D721Med (cell line): ENCODE results near the gene SOX1.

ENCODE experiments used
- DNase-seq: peaks from one replicate; pipeline ENCODE4 v3.0.0; 2011; ENCODE audit warnings: low spot score; ENCODE audit not compliant: insufficient read length
- FAIRE-seq: peaks from 2 replicates; lab custom pipeline; 2011; peaks lifted over from hg19 to GRCh38; lab: Jason Lieb, UNC
- TF ChIP-seq, protein P1 (sequence below): IDR thresholded peaks from 2 replicates; pipeline ENCODE4 v1.5.1; 2012; ENCODE audit warnings: mild to moderate bottlenecking, control low read depth; ENCODE audit not compliant: insufficient read depth; ENCODE audit errors: missing control alignments

Gene SOX1

DNA sequence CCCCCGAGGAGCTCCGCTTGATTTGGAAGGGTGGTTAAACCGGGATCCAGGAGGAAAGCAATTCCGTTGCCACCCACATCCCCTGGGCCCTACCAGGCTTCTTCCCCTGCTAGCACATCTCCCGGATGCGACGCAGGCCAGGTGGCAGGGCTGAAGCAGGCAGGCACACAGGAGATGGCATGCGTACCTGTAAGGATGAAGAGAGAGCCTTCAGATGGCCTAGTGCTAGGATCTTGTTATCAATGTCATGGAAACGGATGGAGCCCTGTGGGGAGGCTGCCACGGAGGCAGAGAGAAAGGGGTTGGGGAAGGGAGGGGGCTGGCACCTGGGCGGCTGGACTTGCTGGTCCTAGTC, 8.5 kb upstream of the SOX1 start:
- FAIRE-seq (no peak), DNase-seq (no peak)
- TF ChIP-seq, protein P1, sequence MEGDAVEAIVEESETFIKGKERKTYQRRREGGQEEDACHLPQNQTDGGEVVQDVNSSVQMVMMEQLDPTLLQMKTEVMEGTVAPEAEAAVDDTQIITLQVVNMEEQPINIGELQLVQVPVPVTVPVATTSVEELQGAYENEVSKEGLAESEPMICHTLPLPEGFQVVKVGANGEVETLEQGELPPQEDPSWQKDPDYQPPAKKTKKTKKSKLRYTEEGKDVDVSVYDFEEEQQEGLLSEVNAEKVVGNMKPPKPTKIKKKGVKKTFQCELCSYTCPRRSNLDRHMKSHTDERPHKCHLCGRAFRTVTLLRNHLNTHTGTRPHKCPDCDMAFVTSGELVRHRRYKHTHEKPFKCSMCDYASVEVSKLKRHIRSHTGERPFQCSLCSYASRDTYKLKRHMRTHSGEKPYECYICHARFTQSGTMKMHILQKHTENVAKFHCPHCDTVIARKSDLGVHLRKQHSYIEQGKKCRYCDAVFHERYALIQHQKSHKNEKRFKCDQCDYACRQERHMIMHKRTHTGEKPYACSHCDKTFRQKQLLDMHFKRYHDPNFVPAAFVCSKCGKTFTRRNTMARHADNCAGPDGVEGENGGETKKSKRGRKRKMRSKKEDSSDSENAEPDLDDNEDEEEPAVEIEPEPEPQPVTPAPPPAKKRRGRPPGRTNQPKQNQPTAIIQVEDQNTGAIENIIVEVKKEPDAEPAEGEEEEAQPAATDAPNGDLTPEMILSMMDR: no peak

DNA sequence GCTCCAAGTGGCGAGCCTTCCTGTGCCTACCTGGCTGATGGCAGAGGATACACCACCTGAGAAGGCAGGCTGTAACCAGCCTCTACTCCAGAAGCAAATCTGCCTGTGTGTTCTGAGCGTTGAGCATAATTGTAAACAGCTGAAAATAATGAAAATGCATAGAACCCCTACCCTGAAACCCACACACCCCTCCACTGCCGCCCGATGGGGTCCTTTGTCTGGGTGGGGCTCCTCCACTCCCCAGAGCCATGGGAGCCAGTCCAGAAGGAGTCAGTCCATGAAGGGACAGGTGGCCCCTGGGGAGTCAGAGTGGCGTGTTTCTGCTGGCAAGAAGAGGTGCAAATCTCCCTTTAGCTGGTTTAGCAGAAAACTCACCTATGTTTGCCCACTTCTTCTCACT, 8.0 kb upstream of the SOX1 start:
- no peak for FAIRE-seq
- TF ChIP-seq, protein P1: no peak

DNA sequence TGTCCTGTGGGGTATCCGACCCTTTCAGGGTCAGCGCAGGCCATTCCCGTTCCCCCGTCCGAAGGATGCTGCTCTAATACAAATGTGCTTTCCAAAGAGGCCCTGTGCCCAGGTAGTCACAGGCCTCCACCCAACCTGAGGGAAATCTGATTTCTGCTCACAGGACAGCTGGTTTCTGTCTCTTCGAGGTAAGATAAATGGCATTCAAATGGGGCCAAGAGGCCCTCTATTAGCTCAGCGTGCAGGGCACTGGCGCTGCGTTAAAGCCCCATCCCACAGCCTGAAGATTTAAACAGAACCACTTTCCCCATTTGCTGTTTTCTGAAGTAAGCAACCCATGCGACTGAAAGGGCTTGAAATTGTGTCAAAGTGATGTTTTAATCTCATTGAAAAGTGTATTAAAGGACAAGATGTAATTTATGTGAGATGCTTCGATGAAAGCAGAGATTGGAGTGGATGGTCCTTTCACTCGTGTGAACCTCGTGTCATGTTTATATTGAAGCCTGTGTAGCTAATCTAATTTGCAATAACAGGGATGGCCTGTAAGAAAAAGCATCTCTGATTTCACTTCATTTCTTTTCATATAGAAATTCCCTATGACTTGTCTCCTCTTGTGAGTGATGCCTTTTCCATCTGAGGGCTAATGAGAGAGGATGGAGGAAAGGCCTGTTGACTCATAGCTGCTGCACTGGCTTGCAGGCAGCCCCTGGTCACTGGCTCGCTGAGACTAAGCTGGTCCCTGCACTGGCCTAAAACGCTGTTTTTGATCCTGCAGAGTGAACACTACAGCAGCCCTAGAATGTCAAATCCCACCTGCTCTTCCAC, 7.3 kb upstream of the SOX1 start:
- FAIRE-seq (no peak), DNase-seq (no peak)
- TF ChIP-seq, protein P1: no peak

More for the DNA sequence above, 8.0 kb upstream of the SOX1 start:
- no peak for DNase-seq

DNA sequence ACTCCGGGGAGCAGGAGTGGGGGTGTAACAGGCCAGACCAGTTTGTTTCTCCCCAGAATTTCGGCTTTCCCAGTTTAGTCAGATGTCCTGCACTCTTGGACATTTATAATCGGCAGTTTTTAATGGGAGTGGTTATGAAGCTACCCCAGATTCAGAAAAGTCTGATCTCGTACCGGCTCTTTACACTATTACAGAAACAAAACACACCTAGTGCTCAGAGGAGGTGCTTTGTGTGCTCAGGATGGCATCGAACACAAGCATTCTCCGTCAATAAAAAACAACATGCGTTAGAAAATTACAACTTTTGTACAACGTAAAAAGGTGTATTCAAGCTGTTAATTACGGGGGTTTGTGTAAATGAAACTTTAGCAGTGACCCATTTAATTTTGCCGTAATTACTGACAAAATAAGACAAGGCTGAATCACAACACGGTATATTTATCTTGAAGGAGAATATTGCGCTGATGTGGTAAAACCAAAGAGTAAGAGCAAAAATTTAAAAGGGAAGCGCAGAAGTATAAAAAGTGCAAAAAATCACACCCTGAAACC, 6.6 kb upstream of the SOX1 start:
- TF ChIP-seq, protein P1: no peak
- FAIRE-seq (no peak), DNase-seq (no peak)

DNA sequence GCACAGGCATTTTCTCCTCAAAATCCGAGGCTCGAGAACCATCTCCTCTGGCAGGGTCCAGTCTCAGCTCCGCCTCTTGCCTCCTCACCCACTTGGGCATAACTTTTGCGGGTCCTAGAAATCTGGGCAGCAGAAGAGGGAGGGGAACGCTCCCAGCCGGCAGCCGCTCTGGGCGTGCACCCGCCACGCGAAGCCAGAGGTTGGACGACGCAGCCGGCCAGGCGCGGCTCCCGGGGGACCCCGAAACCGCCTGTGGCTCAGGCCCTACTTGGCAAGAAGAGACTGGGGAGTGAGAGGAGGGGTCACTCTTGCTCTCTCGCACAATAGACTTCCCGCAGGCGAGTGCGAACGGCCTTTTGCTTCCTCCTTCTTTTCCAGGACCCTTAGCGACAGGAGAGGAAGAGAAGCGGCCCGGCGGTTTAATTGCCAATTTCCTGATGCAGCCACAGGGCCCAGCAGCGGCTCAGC, 6.0 kb upstream of the SOX1 start:
- no peak for FAIRE-seq
- no peak for DNase-seq
- TF ChIP-seq, protein P1: no peak

DNA sequence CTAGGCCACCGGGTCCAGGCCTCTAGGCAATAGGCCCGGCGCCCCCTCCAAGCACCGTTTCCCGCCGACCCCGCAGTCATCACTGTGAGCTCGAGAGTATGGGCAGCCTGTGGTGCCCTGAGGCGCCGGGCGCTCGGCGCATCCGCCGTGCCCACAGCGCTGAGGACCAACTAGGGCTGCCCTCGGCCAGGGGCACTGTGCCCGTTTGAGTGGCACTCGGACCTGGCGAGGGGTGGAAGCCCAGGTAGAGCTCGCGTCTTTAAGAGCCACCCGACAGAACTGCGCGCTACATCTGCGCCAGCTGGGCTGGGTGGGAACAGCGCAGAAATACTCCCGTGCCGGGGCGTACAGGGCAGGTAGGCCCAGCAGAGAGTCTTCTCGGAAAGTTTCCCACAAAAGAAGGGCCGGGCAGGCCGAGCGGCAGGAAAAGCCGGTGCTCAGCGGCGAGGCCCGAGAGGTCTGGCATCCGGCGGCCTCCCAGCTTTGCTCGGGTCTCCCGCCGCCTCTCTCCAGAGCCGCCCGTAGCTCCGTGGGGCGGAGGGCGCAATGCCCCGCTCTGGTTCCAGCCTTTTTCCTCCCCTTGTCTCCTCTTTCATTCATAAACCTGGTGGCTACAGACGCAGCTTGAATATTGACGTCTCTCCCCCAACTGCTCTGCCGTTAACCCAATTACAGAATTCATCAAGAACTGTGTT, 5.4 kb upstream of the SOX1 start:
- TF ChIP-seq, protein P1: no peak
- DNase-seq (no peak), FAIRE-seq (no peak)

DNA sequence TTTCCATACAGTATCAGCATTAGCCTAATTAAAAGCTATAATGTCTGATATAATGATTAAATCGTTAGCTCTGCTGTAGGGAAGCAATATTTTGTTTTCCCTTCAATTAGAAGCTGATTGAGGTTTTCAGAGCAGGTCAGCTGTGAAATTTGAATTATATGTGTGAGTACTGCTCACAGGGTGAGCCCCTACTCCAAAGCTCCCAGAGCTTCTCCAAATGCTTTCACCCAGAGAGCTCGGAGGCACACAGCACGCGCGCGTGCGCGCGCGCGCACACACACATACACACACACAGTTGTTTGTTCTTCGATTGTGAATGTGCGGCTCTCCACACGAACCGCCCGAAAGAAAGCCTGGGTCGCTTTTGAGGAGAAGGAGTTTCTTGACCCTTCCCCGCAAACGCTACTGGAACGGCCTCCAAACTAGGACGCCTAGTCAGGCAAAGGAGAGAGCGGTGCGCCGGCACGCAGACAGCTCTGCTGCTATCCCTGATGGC, 4.8 kb upstream of the SOX1 start:
- TF ChIP-seq, protein P1: no peak
- no peak for DNase-seq
- no peak for FAIRE-seq
